GM12878 (cell line): ENCODE measurements around the gene CPS1. TPM values are rescaled to one million over a fixed set of nuclear protein-coding genes. Genes with fewer than 3 reads are reported as not detected.

Experiments
- ATAC-seq: fragments of 200-7000 bp; cut with Tn5 transposase; 3 replicates; pipeline ENCODE4 v1.9.1; 2020; ENCODE audit warnings: mild to moderate bottlenecking, moderate library complexity
- BruUV-seq: library from RNA; stranded (reverse); fragments of 400-500 nt; replicated peaks from 2 replicates; lab custom pipeline; 2021; lab: Mats Ljungman, UMichigan
- CTCF ChIA-PET: fragments of 300-600 bp; sonication (Branson Sonifier 250); formaldehyde crosslinking; extraction: SDS; loops from one replicate; lab custom pipeline; 2021; ENCODE audit warnings: inconsistent platforms; lab: Yijun Ruan, JAX
- POLR2A ChIA-PET: fragments of 350-600 bp; formaldehyde crosslinking; extraction: SDS; loops from one replicate; lab custom pipeline; 2021; ENCODE audit warnings: inconsistent platforms; lab: Charles Lee
- RAD21 ChIA-PET: fragments of 300-600 bp; sonication (Branson Sonifier 250); formaldehyde crosslinking; loops from one replicate; lab custom pipeline; 2023; ENCODE audit warnings: antibody characterized with exemption; ENCODE audit not compliant: unreplicated experiment; lab: Charles Lee
- SMC1A ChIA-PET: fragments of 300-600 bp; sonication (Branson Sonifier 250); formaldehyde crosslinking; loops from one replicate; lab custom pipeline; 2023; ENCODE audit not compliant: unreplicated experiment, uncharacterized antibody; lab: Charles Lee
- DNase-seq: peaks from one replicate; pipeline ENCODE4 v3.0.0-alpha.2; 2011; ENCODE audit warnings: low read depth, low spot score
- FAIRE-seq: peaks from 3 replicates; lab custom pipeline; 2011; peaks lifted over from hg19 to GRCh38; lab: Jason Lieb, UNC
- H2AFZ ChIP-seq: 2 replicates; pipeline ENCODE4 v1.6.0; 2011; ENCODE audit warnings: low read depth, low read length, control low read depth; ENCODE audit not compliant: control insufficient read depth
- H3K27ac ChIP-seq: 2 replicates; pipeline ENCODE4 v1.5.1; 2011; ENCODE audit warnings: control low read depth; ENCODE audit not compliant: control insufficient read depth, insufficient read depth
- H3K27me3 ChIP-seq, 2 experiments: replicated peaks in 1 of 2; 2 replicates each; pipeline versions ENCODE4 v1.6.0 to v1.6.1; 2011; ENCODE audit warnings: low read length in 1 of 2; ENCODE audit not compliant: control insufficient read depth in 2 of 2, insufficient read depth in 2 of 2
- H3K36me3 ChIP-seq, 2 experiments: 2 replicates each; pipeline ENCODE4 v1.5.1; 2011; ENCODE audit warnings: low read length in 1 of 2; ENCODE audit not compliant: control insufficient read depth in 2 of 2, insufficient read depth in 2 of 2
- H3K4me1 ChIP-seq: 2 replicates; pipeline ENCODE4 v1.6.1; 2011; ENCODE audit warnings: mild to moderate bottlenecking, low read length, moderate library complexity, mixed read lengths; ENCODE audit not compliant: control insufficient read depth, insufficient read depth
- H3K4me2 ChIP-seq: 2 replicates; pipeline ENCODE4 v1.6.0; 2011; ENCODE audit warnings: control low read depth; ENCODE audit not compliant: control insufficient read depth, insufficient read depth
- H3K4me3 ChIP-seq: fragments of 200-600 bp; sonication (generic); 2 replicates; pipeline ENCODE4 v1.5.1; 2016
- H3K79me2 ChIP-seq: 2 replicates; pipeline ENCODE4 v1.6.0; 2011; ENCODE audit warnings: low read length; ENCODE audit not compliant: control insufficient read depth, insufficient read depth
- H3K9ac ChIP-seq: 2 replicates; pipeline ENCODE4 v1.8.0; 2011; ENCODE audit warnings: low read length, control low read depth, mixed read lengths; ENCODE audit not compliant: control insufficient read depth, insufficient read depth
- H3K9me3 ChIP-seq: replicated peaks from 3 replicates; pipeline ENCODE4 v1.5.1; 2011; ENCODE audit warnings: mild to moderate bottlenecking, low read length; ENCODE audit not compliant: control insufficient read depth, insufficient read depth
- H4K20me1 ChIP-seq: 2 replicates; pipeline ENCODE4 v1.6.0; 2011; ENCODE audit not compliant: control insufficient read depth, insufficient read depth
- BMI1 ChIP-seq: fragments of 450-650 bp; IDR thresholded peaks from 2 replicates; pipeline ENCODE4 v1.6.1; 2016; ENCODE audit warnings: mild to moderate bottlenecking, moderate library complexity, borderline replicate concordance
- BRCA1 ChIP-seq: IDR thresholded peaks from 2 replicates; pipeline ENCODE4 v1.6.1; 2011; ENCODE audit warnings: low read depth, low read length, improper control_type of control experiment
- PKNOX1 ChIP-seq: fragments of 450-650 bp; IDR thresholded peaks from 2 replicates; pipeline ENCODE4 v1.6.1; 2016; ENCODE audit warnings: mild to moderate bottlenecking
- ZNF274 ChIP-seq: IDR thresholded peaks from one replicate; pipeline ENCODE4 v1.8.0; 2011; ENCODE audit not compliant: insufficient read length, insufficient read depth
- ZZZ3 ChIP-seq: IDR thresholded peaks from 2 replicates; pipeline ENCODE4 v1.6.1; 2011; ENCODE audit warnings: low read depth; ENCODE audit not compliant: control insufficient read depth, insufficient read length
- WGBS: methylation state at CpG from one replicate; pipeline ENCODE4 v1.1.6; 2016; ENCODE audit warnings: low lambda C conversion rate; ENCODE audit not compliant: insufficient replicate concordance, insufficient coverage; ENCODE audit errors: missing lambda C conversion rate; 5-methylcytosine and 5-hydroxymethylcytosine counted together
- in situ Hi-C: fragments of 300-500 bp; cut with MboI; formaldehyde crosslinking; loops from 9 replicates; pipeline ENCODE4 v1.14.3; 2018; ENCODE audit warnings: mixed read lengths
- intact Hi-C: fragments of 100-400 bp; cut with micrococcal nuclease; formaldehyde crosslinking; loops from one replicate; pipeline ENCODE4 v1.14.2; 2022; ENCODE audit not compliant: unreplicated experiment
- polyA plus RNA-seq, 11 experiments: library from polyadenylated mRNA; depleted of rRNA in 4 of 11; unstranded in 6 of 11; stranded (reverse) in 5 of 11; fragments of >200 nt; fragmentation: Nextera tagmentation in 4 of 11; fragmentation: Illumina TruSeq in 1 of 11; extraction: Ambion mirVana in 4 of 11; extraction: Trizol in 1 of 11; gene quantifications; 1 replicate in 1 of 11; 2 replicates in 10 of 11; pipeline versions ENCODE4 v1.2.1 to v1.2.3, GENCODE V29; 2011 to 2016; ENCODE audit warnings: inconsistent platforms in 2 of 11, missing spikeins in 2 of 11, low read depth in 1 of 11
- total RNA-seq, 4 experiments: library from RNA; depleted of rRNA in 3 of 4; stranded (reverse); fragments of >200 nt in 3 of 4; fragmentation: Illumina TruSeq in 1 of 4; extraction: Trizol in 1 of 4; gene quantifications; 2 replicates each; pipeline versions ENCODE4 v1.2.1 to v1.2.3, GENCODE V29; 2013 to 2021

The CPS1 gene
- total and polyA plus RNA-seq, 10 of the 15 experiments (the other 5 are each of a cell fraction or from before 2014, with no cell fraction given) = 0.20 to 4.6 (median 0.55) TPM

- Histone ChIP-seq H2AFZ (no peak overlapping the region), H3K4me2 (no peak overlapping the region), H3K79me2 (no peaks in the 10 kb centered on the region), H3K4me3 (no peak overlapping the region), H4K20me1 (no peaks in the 10 kb centered on the region), H3K4me1 (no peaks in the 10 kb centered on the region), H3K9me3 (no peaks in the 10 kb centered on the region), H3K27me3 (no peaks in the 10 kb centered on the region), H3K9ac (no peak overlapping the region), H3K36me3 (no peaks in the 10 kb centered on the region), H3K27ac (no peak overlapping the region)
- ChIA-PET CTCF (interaction anchor here (1.3 kb wide), 1 partner anchor 29 kb away, joined by 3 read pairs; no protein-coding TSS in a partner anchor), POLR2A (no interaction called here), SMC1A (interaction anchor here (0.5 to 1.4 kb wide), 3 partner anchors 12 to 97 kb away, joined by 3 to 4 read pairs (median 4); no protein-coding TSS in a partner anchor), RAD21 (no interaction called here)
- 0% methylated on average over 1 of the region's 1 CpG for WGBS
- intact Hi-C loops = no loop called here
- no peak for DNase-seq
- no peak for FAIRE-seq
- no TSS peak for BruUV-seq
- no peak for TF ChIP-seq BRCA1
- in situ Hi-C loops = no loop called here
- ATAC-seq = no peak
Observed at GRCh38 chr2:210599476-210599875, 43.1 kb downstream of the CPS1 start.

GRCh38 chr2:210604666-210605065 lies 48.3 kb downstream of the CPS1 start:
- Histone ChIP-seq H3K36me3 (no peaks in the 10 kb centered on the region), H3K9me3 (no peaks in the 10 kb centered on the region), H3K4me3 (no peak overlapping the region), H3K4me2 (no peak overlapping the region), H3K27me3 (no peaks in the 10 kb centered on the region), H3K9ac (no peak overlapping the region), H3K27ac (no peak overlapping the region), H4K20me1 (no peaks in the 10 kb centered on the region), H3K4me1 (no peaks in the 10 kb centered on the region), H3K79me2 (no peaks in the 10 kb centered on the region)
- ChIA-PET SMC1A (interaction anchor here (0.9 kb wide), 1 partner anchor 101 kb away, joined by 3 read pairs; no protein-coding TSS in a partner anchor), RAD21 (no interaction called here), CTCF (no interaction called here), POLR2A (no interaction called here)
- in situ Hi-C loops = no loop called here
- DNase-seq (no peak), ATAC-seq (no peak), FAIRE-seq (no peak)
- no TSS peak for BruUV-seq
- TF ChIP-seq ZZZ3 (no peak), ZNF274 (no peak), PKNOX1 (no peak), BMI1 (no peak)
- TF ChIP-seq, all 136 proteins: peak for 0
- H2AFZ ChIP-seq = no peak overlapping the region
- WGBS = 0% methylated on average over 1 of the region's 1 CpG
- intact Hi-C loops = no loop called here
